GM18520 (cell line): Measurements from ENCODE around the gene UMODL1.

Source experiments
- ATAC-seq: cut with Tn5 transposase; IDR thresholded peaks from one replicate; pipeline ENCODE4 v1.9.1; 2021; ENCODE audit not compliant: unreplicated experiment

The UMODL1 gene

DNA sequence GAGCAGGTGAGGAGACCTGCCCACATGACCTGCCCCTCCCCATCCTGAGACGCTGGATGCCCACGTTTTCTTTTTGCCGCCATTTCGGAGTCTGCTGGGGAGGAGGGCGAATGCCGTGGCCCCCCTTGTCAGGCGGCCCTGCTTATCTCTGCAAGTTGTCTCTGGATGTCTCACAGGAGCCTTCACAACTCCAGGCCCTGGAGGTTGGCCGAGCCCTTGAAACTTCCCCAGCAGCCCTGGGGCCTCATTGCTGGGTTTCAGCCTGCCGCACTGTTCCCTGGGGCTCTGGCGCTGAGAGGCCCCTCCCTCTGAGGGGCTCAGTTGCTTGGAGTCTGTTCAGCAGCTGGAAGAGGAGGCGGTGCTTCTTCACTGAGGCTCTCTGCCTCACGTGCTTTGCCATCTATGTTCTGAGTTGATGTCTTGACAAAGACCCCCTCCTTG is 31.2 kb upstream of the UMODL1 start:
- no peak for ATAC-seq

DNA sequence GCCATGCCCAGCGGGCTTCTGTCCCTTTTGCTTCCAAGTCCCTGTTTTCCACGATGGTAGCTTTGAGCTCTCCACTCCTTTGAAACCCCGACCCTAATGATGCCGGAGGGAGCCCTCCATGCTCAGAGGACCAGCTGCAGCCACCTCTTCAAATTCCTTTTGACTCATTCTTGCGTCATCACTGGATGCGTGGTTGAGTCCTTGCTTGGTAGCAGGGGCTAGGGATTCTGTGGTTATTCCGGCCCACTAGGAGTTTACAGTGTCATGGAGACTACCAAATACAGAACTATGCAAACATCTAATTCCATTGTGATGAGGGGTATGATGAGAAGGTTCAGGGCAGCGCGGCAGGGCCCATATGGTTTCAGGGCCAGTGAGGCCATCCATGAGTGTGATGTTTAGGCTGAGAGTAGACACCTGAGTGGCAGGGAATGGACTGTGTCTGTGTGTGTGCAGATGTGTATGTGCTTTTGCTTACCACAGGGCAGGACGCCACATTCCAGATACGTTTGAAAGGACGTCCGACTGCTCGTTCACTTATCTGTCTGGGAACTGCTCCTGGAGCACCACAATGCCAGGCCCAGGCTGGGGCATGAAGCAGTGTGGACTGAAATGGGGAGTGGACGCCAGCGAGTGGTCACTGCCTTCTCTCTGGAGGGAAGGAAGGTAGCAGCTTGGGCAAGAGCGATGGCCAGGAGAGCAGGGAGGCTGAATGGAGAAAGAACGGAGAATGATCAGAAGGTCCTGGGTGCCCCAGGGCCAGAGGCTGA is 30.5 kb upstream of the UMODL1 start:
- no peak for ATAC-seq

DNA sequence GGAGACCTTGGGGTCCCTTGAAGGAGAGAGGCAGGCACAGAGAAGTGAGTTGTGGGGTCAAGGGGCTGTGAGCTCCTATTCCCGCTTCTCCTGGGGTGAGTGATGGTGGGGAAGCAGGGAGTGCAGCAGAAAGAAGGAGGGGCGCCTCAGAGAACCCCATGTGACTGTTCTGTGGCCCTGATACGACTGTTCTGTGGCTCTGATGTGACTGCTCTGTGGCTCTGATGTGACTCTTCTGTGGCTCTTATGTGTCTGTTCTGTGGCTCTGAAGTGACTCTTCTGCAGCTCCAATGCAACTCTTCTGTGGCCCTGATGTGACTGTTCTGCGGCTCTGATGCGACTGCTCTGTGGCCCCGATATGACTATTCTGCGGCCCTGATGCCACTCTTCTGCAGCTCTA is 29.9 kb upstream of the UMODL1 start:
- ATAC-seq = no peak

DNA sequence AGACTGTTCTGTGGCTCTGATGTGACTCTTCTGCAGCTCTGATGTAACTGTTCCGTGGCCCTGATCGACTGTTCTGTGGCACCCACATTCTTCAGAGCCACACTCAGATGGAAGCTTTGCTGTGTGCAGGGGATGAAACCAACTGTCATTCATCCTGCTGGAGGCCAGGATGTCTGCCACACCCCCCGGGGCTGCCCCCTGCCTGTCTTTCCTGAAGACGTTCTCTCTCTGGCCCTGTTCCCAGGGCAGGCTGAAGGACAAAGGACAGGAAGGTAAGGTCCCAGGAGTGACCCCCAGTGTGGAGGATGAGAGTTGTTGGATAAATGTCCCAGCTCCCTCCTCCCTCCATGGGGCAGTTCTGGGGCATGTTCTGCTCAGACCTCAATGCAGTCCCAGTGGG is 29.4 kb upstream of the UMODL1 start:
- ATAC-seq = no peak

DNA sequence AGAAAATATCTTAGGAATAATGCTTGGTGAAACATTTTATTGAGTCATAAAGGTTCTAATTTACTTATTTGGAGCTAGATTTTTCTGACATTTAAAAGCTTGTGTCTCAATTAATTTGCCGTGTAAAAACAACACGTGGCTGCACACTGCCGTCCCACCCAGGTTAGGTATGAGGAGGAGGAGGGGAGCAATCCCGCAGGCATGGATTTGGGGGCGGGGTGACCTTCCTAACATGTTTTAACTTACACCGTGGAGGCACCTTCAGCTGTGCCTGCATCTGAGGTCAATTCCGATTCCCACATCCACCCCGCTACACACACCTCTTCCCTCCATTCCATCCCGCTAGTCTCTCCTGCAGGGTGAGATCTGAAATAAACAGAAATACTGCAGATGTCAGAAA is 28.5 kb upstream of the UMODL1 start:
- no peak for ATAC-seq

DNA sequence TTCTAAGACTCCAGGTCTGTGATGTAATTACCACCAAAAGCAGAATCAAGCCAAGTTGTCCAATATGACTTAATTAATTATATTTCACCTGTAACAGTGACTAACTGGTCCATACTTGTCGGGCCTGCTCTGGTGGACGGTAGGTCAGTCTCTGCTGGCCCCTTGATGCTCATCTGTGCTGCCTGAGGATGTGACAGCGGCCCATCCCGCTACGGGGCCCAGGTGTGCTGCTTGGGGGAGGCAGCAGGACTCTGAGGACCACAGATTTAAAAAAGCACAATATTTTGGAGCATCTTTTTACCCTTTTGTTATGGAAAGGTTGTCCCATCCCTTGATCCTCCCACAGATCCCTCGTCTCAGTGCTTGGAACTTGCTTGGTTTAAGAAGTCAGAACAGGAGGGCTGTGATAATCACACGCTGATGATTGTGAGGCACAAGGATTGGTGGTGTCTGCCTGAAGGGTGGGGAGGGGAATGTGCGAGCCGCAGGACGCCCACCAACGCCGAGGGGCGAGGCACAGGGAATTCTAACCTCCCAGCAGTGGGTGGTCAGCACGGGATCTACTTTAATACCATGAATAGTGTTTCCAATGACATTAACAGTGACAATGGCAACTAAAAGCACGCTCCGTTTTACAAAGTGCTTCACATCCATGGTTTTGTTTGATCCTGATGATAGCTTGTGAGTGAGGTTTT is 27.8 kb upstream of the UMODL1 start:
- ATAC-seq = no peak

DNA sequence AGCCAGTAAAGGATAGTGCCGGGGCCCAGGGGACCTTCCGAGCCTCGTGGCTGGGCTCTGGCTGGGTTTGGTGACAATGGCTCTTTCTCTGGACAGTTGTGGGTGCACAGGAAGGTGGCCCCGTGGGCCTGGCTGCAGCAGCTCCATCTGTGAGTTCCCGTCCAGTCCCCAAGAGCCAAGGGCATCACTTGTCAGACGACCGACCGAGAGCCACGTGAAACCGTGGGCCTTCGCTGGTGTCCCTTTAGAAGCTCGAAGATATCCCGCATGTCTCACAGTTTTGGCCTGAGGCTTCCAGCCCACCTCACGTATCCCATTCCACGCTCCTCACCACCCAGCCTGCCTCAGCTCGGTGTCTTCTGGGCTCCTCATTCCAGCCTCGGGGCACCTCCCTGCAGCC is 27.2 kb upstream of the UMODL1 start:
- no peak for ATAC-seq

DNA sequence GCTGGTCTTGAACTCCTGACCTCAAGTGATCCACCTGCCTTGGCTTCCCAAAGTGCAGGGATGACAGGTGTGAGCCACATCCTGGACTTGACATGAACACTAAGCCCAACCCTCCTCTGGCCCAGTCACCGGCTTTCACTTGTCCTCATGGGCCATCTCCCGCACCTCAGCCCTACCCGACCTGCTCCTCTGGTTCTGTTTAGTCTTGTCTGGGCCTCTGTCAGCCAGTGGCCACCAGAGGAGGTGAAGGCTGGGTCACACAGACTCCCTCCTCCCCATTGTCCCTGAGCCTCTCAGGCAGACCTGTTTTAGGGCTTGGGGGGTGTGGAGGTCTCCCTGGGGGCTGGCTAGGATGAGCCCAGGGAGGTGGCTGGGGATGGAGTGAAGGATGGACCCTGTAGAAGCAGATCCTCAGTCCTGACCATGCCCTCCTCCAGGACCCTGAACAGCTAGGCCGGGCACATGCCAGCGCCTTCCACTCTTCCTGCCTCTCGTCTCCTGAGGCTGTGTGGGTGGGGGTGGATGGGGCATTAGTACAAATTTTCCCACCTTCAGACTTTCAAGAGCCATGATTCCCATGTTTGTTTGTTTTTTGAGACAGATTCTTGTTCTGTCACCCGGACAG is 26.1 kb upstream of the UMODL1 start:
- ATAC-seq = no peak

DNA sequence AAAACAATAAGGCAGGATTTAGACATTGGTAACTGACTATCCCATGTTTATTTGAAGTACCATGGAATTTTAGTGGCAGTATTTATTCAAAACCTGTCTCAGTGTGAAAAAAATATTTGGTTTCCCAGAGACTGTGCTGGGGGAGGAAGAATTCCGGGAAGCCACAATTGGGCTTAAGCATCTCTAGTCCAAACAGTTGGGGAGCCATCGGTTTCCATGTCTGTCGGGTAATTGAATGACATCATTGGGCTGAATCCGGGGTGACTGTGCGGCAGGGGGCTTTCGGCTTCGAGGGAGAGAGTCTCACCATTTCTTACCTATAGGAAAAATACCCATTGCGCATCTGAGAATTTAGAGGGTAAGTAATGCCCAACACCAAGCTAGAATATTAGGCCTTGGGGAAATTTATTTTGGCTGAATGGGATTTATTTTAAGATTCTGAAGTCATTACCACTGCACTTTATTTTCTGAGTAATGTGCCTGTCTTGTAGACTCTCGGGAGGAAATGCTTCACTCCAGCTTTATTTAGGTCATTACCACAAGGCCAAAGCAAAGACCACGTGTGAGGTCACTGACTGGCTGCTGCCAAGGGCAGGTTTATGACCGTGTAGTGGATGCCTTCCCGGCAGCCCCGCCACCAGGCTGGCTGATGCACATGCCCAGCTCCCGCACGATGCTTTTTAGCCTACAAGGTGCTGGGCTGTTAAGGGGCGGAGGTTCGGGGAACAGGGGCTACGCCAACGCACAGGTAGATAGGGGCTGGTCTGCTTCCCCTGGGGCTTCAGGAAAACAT is 23.1 kb upstream of the UMODL1 start:
- no peak for ATAC-seq

DNA sequence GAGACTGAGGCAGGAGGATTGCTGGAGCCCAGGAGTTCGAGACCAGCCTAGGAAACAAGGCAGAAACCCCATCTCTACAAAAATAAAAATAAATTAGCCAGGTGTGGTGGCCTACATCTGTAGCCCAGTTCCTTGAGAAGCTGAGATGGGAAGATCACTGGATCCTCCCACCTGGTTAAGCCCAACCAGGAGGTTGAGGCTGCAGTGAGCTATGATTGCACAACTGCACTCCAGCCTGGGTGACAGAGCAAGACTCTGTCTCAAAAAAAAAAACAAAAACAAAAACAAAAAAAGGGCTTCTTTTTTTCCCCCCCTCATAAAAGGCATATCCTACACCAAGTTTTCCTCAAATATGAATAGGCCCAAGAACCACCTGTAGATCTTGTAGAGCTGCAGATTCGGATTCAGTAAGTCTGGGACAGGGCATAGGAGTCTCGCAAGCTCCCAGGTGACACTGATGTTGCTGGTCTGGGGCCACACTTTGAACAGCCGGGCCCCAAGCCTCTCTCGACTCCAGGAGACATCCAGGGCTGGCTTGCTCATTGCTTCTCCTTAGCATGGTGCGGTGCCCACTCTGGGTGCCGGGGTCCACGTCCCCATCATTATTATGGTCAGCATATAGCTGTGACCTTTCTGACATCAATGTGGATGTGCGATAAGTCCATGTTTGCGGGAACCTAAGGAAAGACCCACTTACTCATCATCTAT is 22.1 kb upstream of the UMODL1 start:
- no peak for ATAC-seq

DNA sequence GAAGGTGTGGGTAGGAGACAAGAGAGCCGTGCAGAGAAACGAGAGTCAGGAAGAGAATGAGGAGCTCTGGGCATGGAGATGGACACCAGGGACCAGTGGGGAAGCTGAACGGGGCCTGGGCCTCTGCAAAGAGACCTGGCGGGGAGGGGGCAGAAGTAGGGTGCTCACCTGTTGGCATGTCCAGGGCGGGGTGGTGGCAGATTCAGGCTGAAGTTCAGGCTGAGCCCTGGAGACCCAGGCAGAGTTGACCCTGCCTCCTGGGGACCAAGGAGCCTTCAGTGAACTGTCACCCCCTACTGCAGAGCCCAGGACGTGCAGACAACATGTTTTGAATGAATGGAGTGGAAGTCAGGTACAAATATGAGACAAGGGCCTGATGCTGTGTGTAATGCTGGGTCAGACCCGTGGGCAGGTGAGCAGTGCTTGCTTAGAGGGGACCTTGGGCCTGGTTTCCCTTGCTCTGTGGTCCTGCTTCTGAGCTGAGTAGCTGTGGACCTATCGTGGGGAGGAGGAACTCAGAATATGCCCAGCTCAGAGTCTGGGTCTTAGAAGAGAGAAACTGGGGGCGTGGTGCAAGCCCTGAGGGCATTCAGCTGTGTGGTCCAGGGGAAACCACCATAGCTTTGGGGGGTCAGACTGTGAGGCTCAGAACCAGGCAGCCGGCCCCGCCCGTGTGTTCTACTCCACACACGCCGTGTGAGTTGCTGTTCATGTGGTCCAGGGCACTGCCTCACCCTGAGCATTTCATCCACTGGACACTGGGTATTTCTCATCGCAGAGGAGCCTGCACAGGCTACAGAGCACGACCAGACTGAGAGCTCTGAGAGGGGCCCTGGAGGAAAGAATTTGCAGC is 21.3 kb upstream of the UMODL1 start:
- ATAC-seq = no peak

DNA sequence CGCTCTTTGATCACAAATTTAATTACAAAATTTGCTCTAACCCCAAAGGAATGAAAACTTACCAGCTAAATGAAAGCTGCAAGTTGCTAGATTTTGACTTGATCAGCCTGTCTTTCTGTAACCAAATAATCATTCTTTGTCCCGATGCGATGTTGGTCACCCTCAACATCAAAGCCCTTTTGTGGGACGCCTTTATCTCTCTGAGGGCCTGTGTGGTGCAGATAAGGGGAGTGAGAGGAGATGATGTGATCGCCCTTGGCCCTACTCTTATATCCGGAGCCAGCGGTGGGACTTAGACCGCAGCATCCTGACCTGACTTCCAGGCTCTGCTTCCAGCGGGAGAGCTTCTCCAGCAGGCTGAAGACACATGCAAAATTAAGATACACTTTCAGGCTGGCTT is 19.3 kb upstream of the UMODL1 start:
- no peak for ATAC-seq

DNA sequence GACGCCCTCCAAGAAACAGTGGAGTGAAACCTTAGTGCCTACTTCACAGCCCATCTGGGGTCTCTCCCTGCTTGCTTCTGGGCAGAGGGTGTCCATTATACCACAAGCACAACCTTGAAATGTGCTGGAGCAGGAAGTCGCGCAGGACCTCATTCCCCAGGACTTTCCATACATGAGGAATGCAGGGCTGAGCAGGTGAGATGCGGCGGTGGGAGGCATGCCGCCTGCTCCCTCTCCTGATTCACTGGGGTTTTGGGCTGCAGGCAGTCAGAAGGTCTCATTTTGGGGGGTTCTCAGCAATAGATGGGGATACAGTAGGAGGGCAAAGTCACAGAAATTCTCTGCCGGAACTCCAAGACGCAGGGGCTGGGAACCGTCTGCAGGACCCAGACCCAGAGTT is 15.7 kb upstream of the UMODL1 start:
- no peak for ATAC-seq

DNA sequence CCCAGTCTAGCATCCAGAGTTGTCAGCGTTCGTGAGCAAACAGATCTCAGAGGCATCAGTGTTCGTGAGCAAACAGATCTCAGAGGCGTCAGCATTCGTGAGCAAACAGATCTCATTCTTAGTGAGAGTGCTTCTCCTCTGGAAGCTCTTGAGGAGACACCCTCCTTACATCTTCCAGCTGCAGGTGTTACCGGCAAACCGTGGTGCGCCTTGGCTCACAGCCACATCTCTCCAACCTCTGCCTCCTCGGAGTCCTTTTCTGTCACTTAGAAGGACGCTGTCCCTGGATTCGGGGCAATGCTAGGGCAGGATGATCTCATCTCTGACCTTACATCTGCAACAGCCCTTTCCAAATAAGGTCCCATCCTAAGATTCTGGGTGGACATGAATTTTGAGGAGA is 14.6 kb upstream of the UMODL1 start:
- ATAC-seq = no peak

DNA sequence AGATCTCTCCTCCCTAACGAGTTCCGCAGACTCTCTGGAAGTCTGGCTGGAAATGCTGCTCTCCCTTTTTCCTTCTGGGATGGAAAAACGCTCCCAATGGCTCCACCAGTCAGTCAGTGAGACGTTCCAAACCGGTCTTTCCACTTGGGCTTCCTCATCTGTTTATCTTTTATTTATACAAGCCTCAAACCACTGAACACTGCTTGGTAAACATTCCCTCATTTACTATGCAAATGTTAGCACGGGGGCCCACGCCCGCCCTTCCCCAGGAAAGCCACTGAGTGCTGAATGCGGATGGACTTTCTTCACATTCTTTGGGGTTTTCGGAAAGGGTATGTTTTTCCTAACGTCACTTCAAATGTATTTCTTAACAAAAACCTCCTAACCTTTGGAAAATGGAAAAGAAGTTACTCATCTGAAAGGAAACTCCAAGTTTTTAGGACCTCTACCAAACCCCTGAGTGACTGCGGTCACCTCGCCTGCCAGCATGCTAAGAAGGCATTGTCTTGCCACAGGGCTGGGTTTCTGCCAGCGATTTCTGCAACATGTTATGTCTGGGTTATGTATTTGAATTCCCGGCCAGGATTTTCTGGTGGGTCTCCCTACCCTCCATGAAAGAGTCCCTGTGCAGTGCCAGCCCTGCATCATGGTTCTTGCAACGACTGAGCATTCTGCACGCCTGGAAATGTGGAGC is 14.0 kb upstream of the UMODL1 start:
- ATAC-seq = no peak

DNA sequence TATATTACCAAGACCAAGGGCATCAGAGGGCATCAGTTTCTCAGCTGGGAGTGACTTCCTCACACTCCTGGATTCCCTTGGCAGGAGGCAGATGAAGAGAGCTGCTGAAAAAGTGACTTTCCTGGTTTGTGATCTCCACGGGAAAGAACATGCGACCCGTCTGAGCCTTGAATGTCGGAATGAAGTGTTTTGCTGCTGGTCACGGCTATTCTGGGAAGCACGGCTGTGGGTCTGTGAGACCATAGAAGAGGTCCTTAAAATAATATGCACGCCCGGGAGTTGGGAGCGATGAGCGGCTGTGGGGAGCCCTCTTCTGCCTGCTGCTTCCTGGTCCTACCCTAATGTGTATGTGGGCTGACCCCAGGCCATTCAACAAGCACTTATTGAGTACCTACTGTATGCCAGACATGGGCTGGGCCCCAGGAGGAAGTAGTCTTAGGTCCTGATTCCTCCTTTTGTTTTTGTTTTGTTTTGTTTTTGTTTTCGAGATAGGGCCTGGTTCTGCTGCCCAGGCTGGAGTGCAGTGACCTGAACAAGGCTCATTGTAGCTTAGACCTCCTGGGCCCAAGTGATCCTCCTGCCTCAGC is 13.2 kb upstream of the UMODL1 start:
- ATAC-seq = no peak

DNA sequence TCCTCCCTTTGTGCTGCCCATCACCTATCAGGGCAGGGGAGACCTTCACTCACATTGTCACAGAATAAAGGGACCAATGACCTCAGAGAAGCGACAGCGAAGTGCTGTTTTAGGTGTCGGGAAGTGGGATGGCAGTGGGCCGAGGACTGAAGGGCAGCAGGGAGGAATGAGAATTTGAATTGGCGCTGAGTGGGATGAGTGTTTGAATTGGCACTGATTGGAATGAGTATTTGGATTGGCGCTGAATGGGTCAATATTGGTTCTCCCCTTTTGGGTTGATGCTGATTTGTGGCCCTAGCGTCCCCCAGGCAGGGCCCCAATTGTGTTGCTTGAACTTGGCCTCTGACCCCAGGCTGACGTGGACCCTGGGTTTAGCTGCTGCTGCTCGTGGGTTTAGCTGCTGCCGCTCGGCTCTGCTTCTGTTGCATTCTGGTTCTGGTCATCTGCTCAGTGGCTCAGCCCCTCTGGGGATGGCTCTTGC is 12.4 kb upstream of the UMODL1 start:
- ATAC-seq = no peak

DNA sequence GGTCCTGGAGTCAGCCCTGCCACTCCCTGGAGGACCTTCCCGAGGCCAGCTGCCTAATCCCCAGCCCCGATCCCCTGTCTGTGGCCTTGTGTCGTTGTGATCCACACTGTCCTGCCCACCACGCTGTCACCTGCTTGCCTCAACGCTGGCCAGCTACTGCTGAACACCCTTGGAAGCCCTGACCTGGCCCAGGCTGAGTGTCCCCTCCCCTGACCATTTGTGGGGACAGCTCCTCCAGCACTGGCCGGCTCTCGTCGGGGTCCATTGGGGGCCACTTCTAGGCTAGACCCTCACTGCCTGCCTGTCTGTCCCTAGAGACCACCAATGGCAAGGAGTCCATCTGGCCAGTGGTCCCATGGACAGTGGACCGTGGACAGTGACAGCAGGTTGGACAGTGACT is 12.0 kb upstream of the UMODL1 start:
- no peak for ATAC-seq

DNA sequence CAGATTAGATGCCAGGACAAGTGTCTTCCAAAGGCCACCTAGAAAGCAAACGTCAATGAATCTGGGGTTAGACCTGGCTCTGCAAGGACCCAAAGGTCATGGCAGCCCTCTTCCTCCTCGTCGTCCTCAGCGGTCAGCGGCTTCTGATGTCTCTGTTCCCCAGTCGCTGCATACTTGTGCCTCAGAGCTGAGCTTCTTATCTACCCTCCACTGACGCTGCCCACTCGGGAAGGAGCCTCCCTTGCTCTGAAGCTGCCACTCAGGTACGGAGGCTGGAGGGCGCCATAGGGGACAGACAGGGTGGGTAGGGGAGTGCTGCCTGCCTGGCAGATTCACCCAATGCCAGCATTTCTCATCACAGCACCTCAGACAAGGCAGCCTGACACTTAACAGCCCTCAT is 11.4 kb upstream of the UMODL1 start:
- no peak for ATAC-seq
